Omental fat pad (tissue), 4 donors: ENCODE data around the gene PTPRF. TPM values are rescaled to one million over a fixed set of nuclear protein-coding genes. Genes with fewer than 3 reads are reported as not detected.
A peak's percentile ranks its signal among the peaks of the same experiment; 100 is the strongest.

ENCODE experiments used
- ATAC-seq: fragments of 150-250 bp; one replicate; pipeline ENCODE4 v1.9.1; 2016; ENCODE audit warnings: mild to moderate bottlenecking, moderate library complexity; ENCODE audit not compliant: low FRiP score
- DNase-seq: peaks from one replicate; pipeline ENCODE4 v3.0.0-alpha.2; 2019; ENCODE audit warnings: low spot score
- total RNA-seq, 4 donors: library from RNA; depleted of rRNA; stranded (reverse); fragments of >200 nt; gene quantifications; one replicate each; pipeline ENCODE4 v1.1.0, GENCODE V29; 2016
- TF ChIP-seq, protein P1 (sequence below), 3 donors: fragments of 450-650 bp; IDR thresholded peaks; one replicate each; pipeline ENCODE4 v1.5.1; 2016 to 2017; ENCODE audit warnings: antibody characterized with exemption in 3 of 3, mild to moderate bottlenecking in 3 of 3, moderate library complexity in 2 of 3

PTPRF gene
- total RNA-seq, 4 donors from 2014 or later: 79.1 to 176 (median 139) TPM

DNA sequence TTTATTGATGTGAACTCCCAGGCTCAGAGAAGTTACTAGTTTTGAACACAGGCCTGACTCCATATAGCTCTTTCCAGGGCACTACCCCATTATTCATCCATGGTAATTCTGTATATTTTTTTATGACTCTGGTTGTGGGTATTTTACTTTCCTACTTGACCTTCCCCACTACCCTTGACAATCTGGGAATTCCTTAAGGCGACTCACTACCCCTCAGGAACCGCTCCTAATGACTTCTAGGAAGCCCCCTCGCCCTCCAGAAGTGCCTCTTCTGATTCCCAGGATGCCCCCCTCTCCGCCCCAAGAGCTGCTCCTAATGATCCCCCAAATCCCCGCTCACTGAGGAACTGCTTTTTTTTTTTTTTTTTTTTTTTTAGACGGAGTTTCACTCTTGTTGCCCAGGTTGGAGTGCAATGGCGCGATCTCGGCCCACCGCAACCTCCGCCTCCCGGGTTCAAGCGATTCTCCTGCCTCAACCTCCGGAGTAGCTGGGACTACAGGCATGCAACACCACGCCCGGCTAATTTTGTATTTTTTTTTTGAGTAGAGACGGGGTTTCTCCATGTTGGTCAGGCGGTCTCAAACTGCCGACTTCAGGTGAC lies 118.3 kb downstream of the PTPRF start:
- TF ChIP-seq, protein P1, sequence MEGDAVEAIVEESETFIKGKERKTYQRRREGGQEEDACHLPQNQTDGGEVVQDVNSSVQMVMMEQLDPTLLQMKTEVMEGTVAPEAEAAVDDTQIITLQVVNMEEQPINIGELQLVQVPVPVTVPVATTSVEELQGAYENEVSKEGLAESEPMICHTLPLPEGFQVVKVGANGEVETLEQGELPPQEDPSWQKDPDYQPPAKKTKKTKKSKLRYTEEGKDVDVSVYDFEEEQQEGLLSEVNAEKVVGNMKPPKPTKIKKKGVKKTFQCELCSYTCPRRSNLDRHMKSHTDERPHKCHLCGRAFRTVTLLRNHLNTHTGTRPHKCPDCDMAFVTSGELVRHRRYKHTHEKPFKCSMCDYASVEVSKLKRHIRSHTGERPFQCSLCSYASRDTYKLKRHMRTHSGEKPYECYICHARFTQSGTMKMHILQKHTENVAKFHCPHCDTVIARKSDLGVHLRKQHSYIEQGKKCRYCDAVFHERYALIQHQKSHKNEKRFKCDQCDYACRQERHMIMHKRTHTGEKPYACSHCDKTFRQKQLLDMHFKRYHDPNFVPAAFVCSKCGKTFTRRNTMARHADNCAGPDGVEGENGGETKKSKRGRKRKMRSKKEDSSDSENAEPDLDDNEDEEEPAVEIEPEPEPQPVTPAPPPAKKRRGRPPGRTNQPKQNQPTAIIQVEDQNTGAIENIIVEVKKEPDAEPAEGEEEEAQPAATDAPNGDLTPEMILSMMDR (IDR thresholded peaks at IDR 0.05): no peak
- ATAC-seq (no peak), DNase-seq (no peak)

DNA sequence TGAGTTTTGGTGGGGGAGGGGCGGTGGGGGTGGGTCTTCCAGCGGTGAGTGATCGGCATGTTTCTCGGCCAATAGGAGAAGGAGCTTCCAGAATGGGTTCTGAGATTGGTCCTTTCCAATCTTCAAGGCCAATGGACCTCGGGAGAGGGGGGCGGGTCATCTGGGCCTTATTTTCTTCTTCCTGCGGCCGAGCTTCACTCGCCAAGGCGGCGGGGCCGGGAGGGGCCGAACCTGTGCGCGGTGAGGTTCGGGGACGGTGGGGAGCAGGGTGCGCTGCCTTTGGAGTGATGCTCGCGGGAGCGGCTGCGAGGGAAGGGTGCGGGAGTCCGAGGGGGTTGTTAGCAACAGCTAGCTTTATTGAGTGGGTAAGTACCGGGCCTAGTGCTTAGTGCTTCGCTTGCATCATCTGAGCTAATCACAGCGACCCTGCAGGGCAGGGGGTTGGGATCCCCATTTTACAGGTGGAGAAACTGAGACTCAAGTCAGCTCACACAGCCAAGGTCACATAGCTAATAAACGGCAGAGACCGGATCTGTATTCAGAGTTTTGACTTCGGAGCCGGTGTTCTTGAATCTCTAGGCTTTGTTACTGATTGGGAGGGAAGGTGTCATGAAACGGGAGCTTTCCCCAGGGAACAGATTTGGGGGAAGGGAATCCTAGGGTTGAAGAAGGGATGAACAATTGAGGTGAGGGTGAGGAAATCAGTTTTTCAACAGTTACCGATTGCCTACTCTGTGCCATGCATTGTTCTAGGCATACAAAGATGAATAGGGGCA lies 119.8 kb downstream of the PTPRF start:
- peak; percentile 86 for ATAC-seq
- TF ChIP-seq, protein P1 (IDR thresholded peaks at IDR 0.05): no peak
- peak; percentile 92 for DNase-seq

DNA sequence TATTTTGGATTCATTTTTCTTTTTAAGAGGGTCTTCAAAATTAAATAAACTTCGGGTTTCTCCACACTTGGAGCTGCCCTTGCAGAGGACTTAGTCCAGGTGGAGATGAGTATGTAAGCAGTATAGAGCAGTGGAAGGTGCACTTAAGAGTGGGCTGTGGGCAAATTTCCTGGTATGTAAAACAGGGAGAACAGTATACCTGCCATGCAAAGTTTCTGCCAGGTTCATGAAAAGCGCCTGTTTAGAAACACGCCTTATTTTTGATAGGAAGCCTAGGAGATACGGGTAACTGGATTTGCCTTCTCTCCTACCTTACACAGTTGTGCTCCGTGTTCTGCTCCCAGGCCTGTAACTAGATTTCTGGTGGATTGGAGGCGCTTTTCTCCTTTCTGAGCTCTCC lies 120.5 kb downstream of the PTPRF start:
- TF ChIP-seq, protein P1 (IDR thresholded peaks at IDR 0.05): no peak
- ATAC-seq: no peak
- no peak for DNase-seq

DNA sequence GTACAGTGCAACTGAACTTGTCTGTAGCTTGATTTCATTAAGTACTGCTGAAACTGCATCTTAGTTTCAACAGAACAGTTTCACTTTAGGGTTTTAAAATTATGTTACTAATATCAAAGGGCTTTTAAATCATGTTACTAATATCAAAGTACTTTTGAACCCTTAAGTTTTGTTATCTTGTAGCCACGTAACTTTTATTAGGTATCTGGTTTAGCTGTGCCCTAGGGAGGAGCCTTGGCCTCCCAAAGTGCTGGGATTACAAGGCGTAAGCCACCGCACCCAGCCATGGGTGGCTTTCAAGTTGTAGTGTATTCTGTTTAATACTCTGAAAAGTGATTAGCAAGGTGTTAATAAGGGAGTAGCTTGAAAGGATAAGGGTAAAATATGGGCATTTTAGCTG lies 121.2 kb downstream of the PTPRF start:
- TF ChIP-seq, protein P1 (IDR thresholded peaks at IDR 0.05): no peak
- no peak for DNase-seq
- ATAC-seq: no peak

DNA sequence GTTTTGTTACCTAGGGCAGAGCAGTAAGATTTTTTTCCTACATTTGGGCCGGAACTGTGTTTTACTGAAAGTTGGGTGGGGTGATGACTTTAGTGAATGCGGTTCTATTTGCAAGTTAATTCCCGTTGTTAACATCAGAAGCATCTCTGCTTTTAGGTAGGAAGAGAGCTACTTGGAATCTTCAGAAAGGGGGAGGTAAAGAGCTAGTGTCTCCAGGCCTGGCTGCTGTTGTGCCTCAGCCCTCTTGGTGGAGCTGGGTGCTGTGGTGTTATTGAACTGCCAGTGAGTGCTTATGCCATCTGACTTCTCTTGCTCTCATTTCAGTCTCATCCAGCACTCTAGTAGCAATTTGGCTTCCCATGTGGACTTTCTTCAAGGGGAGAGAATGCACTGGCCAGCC lies 122.7 kb downstream of the PTPRF start:
- no peak for ATAC-seq
- DNase-seq: no peak
- TF ChIP-seq, protein P1 (IDR thresholded peaks at IDR 0.05): no peak

DNA sequence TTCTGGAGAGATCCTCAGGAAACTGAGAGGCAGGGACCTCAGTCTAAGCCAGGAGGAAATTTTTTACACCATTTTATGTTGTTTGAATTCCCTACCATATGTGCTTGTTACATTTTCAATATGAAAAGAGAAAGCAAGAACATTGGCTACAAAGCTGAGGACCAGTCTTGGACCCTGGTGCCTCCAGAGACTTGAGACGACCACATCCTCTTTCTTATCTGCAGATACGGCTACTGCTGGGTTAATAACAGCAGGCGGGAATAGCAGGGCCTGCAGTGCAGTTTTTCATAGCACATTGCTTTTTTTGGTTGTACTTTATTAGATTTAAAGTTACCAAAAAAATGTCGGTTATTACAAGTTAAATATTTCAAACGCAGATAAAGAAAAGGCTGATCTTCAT lies 123.2 kb downstream of the PTPRF start:
- ATAC-seq (no peak), DNase-seq (no peak)
- TF ChIP-seq, protein P1 (IDR thresholded peaks at IDR 0.05): no peak

DNA sequence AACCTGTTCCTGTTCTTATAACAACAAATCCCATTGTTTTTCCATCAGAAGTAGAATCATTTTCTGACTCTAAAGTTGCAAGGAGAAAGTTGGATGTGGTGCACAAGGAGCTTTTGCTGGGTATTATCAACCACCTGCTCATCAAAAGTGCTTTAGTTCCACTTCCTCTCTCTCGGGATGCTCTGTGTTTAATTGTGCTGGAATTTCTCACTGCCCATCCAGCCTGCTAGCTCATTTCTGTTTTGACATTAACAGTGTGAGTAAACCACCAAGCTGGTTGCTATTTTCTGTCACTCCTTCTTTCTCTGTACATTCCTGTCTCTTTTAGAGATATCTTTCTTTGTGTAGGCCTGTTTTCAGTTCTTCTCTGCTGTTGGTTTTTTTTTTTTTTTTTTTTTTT lies 125.3 kb downstream of the PTPRF start:
- no peak for ATAC-seq
- DNase-seq: no peak
- TF ChIP-seq, protein P1 (IDR thresholded peaks at IDR 0.05): no peak
